ENCODE data around the gene KCMF1. TPM values are rescaled to one million over a fixed set of nuclear protein-coding genes. Genes with fewer than 3 reads are reported as not detected.

The KCMF1 gene
- total RNA-seq, 4 donors from 2014 or later = 41.5 to 97.3 (median 55.5) TPM

DNA sequence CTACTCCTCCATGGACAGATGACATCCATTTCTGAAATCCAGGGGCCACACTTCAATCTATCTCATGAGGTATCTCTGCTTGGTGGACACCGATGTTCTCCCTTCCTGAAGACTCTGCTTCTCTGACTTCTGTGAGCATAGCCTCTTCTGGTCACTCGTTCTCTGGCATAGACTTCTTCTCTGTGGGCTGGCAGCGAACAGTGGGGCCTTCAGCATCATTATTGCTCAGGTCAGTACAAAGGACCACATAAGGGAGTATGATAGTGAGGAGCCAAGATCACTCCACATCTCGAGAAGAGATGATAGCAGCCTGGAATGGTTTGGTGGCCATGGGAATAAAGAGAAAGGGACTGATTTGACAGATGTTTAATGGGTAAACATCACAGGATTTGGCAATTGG is 8.0 kb upstream of the KCMF1 start:
- in situ Hi-C loops (cut with MboI; ENCODE audit: low pct_ligation_motif_present in 1 of 4, low pct_unique_long_range_greater_than_20kb in 1 of 4, low sequenced_read_pairs in 3 of 4) (no loop called here), intact Hi-C loops (cut with DNase I; ENCODE audit: low total_unique reads) (no loop called here)
- H3K9me3 ChIP-seq = no peaks in the 10 kb centered on the region
- H3K27ac ChIP-seq = no peak overlapping the region
- H3K36me3 ChIP-seq = no peaks in the 10 kb centered on the region
- H3K4me1 ChIP-seq = peaks cover 3 to 39% (median 18%) of the 10 kb centered on the region in 4 donors
- 94 to 95% methylated on average over 2 to 4 of the region's 4 CpGs for WGBS, 2 donors (ENCODE audit: low coverage in 1 of 2)
- no peaks in the 10 kb centered on the region for H3K27me3 ChIP-seq
- no peak for DNase-seq
- H3K4me3 ChIP-seq = no peak overlapping the region
- TF ChIP-seq POLR2A (IDR thresholded peaks at IDR 0.05) (no peak), POLR2AphosphoS5 (IDR thresholded peaks at IDR 0.05) (no peak), CTCF (IDR thresholded peaks at IDR 0.05) (no peak), EP300 (IDR thresholded peaks at IDR 0.05; ENCODE audit: low read depth) (no peak)

DNA sequence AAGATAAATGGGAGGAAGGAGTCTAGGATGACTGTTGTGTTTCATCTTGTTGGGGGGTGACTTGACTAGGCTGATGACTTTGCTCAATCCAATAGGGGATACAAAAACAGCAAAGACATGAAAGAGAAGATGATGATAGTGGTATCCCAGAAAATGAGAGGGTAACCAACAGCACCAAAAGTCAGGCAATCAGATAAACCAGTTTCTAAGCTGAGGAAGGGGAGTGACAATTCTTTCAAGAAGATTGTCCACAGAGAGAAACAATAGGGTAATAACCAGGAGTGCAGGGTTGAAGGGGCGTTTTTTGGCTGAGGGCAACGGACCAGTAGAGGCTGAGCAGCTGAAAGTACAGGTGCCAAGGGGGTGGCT is 7.7 kb upstream of the KCMF1 start:
- Histone ChIP-seq H3K4me3 (no peak overlapping the region), H3K27me3 (no peaks in the 10 kb centered on the region), H3K4me1 (peaks cover 3 to 39% (median 16%) of the 10 kb centered on the region in 4 donors), H3K9me3 (no peaks in the 10 kb centered on the region), H3K36me3 (no peaks in the 10 kb centered on the region), H3K27ac (no peak overlapping the region)
- TF ChIP-seq CTCF (IDR thresholded peaks at IDR 0.05) (no peak), EP300 (IDR thresholded peaks at IDR 0.05; ENCODE audit: low read depth) (no peak), POLR2AphosphoS5 (IDR thresholded peaks at IDR 0.05) (no peak), POLR2A (IDR thresholded peaks at IDR 0.05) (no peak)
- intact Hi-C loops (cut with DNase I; ENCODE audit: low total_unique reads) = no loop called here
- DNase-seq = no peak
- in situ Hi-C loops (cut with MboI; ENCODE audit: low pct_ligation_motif_present in 1 of 4, low pct_unique_long_range_greater_than_20kb in 1 of 4, low sequenced_read_pairs in 3 of 4) = no loop called here
- WGBS, 2 donors (ENCODE audit: low coverage in 1 of 2) = 84 to 94% methylated on average over 2 of the region's 2 CpGs

DNA sequence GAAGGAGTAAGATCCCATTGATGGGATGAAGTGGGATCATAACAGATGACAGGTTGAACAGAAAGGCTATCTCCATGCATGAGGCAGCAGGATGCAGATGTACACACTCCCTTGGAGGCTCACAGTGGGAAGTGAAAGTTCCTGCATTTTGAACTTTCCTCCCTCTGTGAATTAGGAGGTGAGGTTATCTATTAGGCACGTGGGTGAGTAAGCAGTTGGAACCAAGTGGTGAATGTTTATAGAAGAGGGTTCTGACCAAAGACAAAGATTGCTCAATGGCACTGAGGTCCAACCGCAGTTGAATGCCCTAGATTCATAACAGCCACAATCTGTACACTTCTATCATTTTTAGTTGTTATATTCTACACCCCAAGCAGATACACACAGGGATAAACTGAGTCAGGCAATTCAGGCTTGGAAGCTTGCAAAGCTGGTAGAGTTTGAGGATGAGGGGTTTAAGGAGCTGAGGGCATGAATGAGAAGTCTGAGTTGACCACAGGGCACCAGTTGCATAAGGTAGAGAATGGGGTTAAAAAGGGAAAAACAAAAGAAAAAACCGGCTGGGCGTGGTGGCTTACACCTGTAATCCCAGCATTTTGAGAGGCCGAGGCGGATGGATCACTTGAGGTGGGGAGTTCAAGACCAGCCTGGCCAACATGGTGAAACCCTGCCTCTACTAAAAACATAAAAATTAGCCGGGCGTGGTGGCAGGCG is 7.1 kb upstream of the KCMF1 start:
- no peak for TF ChIP-seq CTCF (IDR thresholded peaks at IDR 0.05)
- TF ChIP-seq POLR2AphosphoS5 (IDR thresholded peaks at IDR 0.05) = no peak
- TF ChIP-seq EP300 (IDR thresholded peaks at IDR 0.05; ENCODE audit: low read depth) = no peak
- TF ChIP-seq POLR2A (IDR thresholded peaks at IDR 0.05) = no peak
- in situ Hi-C loops (cut with MboI; ENCODE audit: low pct_ligation_motif_present in 1 of 4, low pct_unique_long_range_greater_than_20kb in 1 of 4, low sequenced_read_pairs in 3 of 4) (no loop called here), intact Hi-C loops (cut with DNase I; ENCODE audit: low total_unique reads) (no loop called here)
- Histone ChIP-seq H3K36me3 (no peaks in the 10 kb centered on the region), H3K9me3 (no peaks in the 10 kb centered on the region), H3K4me3 (no peak overlapping the region), H3K4me1 (peaks cover 6 to 42% (median 19%) of the 10 kb centered on the region in 4 donors), H3K27ac (no peak overlapping the region), H3K27me3 (no peaks in the 10 kb centered on the region)
- DNase-seq = no peak
- 80 to 85% methylated on average over 5 to 9 of the region's 9 CpGs for WGBS, 2 donors (ENCODE audit: low coverage in 1 of 2)

- 90 to 92% methylated on average over 7 to 9 of the region's 9 CpGs for WGBS, 2 donors (ENCODE audit: low coverage in 1 of 2)
- DNase-seq = no peak
- in situ Hi-C loops (cut with MboI; ENCODE audit: low pct_ligation_motif_present in 1 of 4, low pct_unique_long_range_greater_than_20kb in 1 of 4, low sequenced_read_pairs in 3 of 4) = no loop called here
These were observed 6.4 kb upstream of the KCMF1 start for GRCh38 chr2:84964406-84965191.

More at GRCh38 chr2:84964406-84965191, 6.4 kb upstream of the KCMF1 start:
- Histone ChIP-seq H3K27ac (no peak overlapping the region), H3K4me3 (no peak overlapping the region), H3K27me3 (no peaks in the 10 kb centered on the region), H3K4me1 (peaks cover 13 to 42% (median 21%) of the 10 kb centered on the region in 4 donors), H3K9me3 (no peaks in the 10 kb centered on the region), H3K36me3 (no peaks in the 10 kb centered on the region)
- intact Hi-C loops (cut with DNase I; ENCODE audit: low total_unique reads) = no loop called here
- TF ChIP-seq POLR2A (IDR thresholded peaks at IDR 0.05) (no peak), EP300 (IDR thresholded peaks at IDR 0.05; ENCODE audit: low read depth) (no peak), POLR2AphosphoS5 (IDR thresholded peaks at IDR 0.05) (no peak), CTCF (IDR thresholded peaks at IDR 0.05) (no peak)

Data from transverse colon (tissue), 4 donors.